Endometrial microvascular endothelial cells (primary cell): ENCODE results near the gene ENPP3. TPM values are rescaled to one million over a fixed set of nuclear protein-coding genes. Genes with fewer than 3 reads are reported as not detected.

Source experiments
- in situ Hi-C: cut with HindIII; loops from 2 replicates; pipeline ENCODE4 v1.10.0; 2017; ENCODE audit warnings: low sequenced_read_pairs, low pct_unique_long_range_greater_than_20kb; ENCODE audit errors: inconsistent ontology term
- total RNA-seq: library from RNA; depleted of rRNA; stranded (reverse); fragments of >200 nt; gene quantifications from one replicate; pipeline ENCODE4 v1.2.3, GENCODE V29; 2015; ENCODE audit errors: inconsistent ontology term

ENPP3 gene
- total RNA-seq, 1 donor from 2014 or later: not detected

- in situ Hi-C loops: no loop called here
These were observed 142.2 kb downstream of the ENPP3 start for GRCh38 chr6:131779304-131779703.

- in situ Hi-C loops: no loop called here
These were observed 143.5 kb downstream of the ENPP3 start for GRCh38 chr6:131780600-131780999.

DNA sequence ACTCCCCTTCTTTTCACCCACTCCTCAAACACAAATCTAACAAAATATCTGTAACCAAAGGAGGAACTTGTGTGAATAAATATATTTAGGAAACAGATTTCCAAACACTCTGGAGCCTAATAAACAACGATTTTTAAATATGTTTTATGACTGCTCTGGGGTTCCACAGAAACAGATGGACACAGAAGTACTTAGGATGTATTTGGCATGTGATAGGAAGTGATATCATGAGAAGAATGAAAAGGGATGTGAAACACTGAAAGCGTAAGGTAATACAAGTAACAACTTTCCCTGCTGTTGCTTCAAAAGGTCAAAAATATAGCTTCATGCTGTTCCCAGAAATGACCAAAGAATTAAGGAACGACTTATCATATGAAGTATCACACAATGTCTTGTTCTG, 144.6 kb downstream of the ENPP3 start:
- in situ Hi-C loops: no loop called here

DNA sequence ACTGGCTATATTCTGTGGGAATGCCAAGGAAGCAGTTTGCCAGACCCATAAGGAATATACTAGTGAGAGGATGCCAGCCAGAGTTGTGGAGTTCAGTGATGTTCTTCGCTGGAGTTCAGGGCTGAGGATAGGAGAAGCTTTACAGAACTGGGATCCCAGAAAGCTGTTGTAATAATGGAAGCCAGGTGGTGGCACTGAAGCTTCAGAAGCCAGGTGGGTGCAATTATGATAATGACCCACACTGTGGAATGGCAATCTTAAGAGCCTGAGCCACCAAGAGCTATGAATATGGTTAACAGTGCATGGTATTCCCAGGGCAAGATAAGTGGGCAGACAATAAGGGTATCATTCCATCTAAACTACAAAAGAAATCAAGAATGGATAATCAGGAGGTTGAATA, 145.7 kb downstream of the ENPP3 start:
- in situ Hi-C loops: no loop called here

GRCh38 chr6:131784561-131784960, 147.5 kb downstream of the ENPP3 start:
- in situ Hi-C loops: no loop called here

GRCh38 chr6:131787079-131787478, 150.0 kb downstream of the ENPP3 start:
- in situ Hi-C loops: no loop called here

DNA sequence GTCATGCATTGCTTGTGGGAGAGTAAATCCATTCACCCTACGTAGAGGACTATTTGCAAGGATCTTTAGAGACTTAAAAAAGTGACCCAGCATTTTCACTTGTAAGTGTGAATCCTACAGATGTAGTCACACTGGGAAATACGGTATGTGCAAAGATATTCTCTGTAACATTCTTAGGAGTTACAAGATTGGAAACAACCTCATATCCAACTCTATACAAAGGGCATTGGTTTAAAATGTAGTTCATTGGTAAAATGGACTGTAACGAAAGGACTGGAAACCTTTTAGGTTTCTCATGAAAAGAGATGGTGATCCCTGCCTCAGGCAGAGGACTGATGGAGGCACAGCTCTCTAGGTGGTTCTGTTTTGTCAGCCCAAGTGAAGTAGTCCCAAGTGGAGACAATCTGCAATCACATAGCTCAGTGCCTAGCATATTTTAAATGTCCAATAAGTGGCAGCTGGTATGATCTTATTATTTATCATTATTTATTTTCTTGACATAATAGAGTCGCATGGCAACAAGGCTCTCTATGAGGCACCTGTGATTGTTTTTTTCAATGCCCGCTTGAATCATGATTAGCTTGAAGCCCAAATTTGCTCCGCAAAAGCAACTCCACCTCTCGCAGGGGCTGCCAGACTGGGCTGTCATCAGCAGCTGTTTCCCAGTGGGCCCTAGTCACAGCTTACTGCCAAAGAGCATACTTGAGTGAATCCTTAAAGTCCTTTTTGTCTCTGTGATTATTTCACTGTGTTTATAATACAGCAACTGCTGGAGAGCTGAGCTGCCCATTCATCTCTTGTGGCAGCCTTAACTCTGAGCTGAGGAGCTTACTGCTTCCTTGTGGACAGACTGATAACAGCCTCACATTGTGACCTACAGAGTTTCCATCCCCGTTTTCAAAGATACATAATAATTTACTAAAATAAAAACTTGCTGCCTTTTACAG, 150.9 kb downstream of the ENPP3 start:
- in situ Hi-C loops: no loop called here

- in situ Hi-C loops: no loop called here
These were observed 152.1 kb downstream of the ENPP3 start for GRCh38 chr6:131789219-131789618.

GRCh38 chr6:131791476-131791875, 154.4 kb downstream of the ENPP3 start:
- in situ Hi-C loops: no loop called here

DNA sequence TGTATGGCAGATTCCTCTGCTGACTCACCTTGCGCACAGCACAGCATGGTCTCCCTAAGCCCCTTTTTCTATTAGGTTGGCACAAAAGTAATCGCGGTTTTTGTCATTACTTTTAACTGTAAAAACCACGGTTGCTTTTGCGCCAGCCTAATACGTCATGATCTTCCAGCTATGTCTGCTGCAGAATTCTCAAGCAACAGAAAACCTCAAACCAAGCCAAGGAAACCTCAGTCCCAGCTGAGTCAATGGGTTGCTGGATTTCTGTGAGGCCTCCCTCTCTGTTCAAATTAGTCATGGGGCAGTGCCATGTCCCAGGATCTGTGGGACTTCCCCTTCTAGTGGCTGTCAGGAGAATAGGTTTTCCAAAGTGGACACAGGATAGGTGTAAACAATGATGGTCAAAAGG, 155.0 kb downstream of the ENPP3 start:
- in situ Hi-C loops: no loop called here

DNA sequence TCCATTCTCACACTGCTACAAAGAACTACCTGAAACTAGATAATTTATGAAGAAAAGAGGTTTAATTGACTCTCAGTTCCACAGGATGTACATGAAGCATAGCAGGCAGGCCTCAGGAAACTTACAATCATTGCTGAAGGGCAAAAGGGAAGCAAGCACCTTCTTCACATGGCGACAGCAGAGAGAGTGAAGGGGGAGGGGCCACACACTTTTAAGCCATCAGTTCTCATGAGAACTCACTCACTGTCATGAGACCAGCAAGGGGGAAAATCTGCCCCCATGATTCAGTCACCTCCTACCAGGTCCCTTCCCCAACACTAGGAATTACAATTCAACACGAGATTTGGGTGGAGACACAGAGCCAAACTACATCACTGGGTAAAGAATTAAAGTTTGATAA, 158.3 kb downstream of the ENPP3 start:
- in situ Hi-C loops: no loop called here

Other genes with a start within 250 kb of the ENPP3 start
- not detected for gene ARG1, start 64.1 kb upstream of the ENPP3 start, total RNA-seq
- gene MED23, start 9.1 kb upstream of the ENPP3 start, total RNA-seq: 23.7 TPM
- gene OR2A4, start 64.1 kb downstream of the ENPP3 start, total RNA-seq: not detected
- not detected for gene CTAGE9, start 73.7 kb downstream of the ENPP3 start, total RNA-seq
- gene ENPP1, start 170.7 kb downstream of the ENPP3 start, total RNA-seq: 1.2 TPM